ENCODE results near the gene PLEKHH1.
A peak's percentile ranks its signal among the peaks of the same experiment; 100 is the strongest.

The PLEKHH1 gene

DNA sequence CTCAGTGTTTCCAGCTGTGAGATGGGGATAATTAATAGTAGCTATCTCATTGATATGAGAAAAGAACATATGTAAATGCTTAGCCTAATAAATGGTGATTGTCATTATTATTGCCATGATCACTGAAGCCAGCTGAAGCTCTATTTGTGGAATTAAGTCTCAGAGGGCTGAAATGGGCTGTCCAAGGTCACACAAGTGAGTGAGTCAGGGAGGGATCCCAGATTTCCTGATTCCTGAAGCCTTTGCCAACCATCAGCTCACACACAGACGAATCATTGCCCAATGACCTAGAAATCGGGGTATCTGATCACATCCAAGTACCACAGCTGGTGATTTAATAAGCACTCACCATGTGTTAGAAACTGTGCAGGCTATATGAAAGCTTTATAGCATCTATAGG lies 23.0 kb upstream of the PLEKHH1 start:
- TF ChIP-seq, protein P1, sequence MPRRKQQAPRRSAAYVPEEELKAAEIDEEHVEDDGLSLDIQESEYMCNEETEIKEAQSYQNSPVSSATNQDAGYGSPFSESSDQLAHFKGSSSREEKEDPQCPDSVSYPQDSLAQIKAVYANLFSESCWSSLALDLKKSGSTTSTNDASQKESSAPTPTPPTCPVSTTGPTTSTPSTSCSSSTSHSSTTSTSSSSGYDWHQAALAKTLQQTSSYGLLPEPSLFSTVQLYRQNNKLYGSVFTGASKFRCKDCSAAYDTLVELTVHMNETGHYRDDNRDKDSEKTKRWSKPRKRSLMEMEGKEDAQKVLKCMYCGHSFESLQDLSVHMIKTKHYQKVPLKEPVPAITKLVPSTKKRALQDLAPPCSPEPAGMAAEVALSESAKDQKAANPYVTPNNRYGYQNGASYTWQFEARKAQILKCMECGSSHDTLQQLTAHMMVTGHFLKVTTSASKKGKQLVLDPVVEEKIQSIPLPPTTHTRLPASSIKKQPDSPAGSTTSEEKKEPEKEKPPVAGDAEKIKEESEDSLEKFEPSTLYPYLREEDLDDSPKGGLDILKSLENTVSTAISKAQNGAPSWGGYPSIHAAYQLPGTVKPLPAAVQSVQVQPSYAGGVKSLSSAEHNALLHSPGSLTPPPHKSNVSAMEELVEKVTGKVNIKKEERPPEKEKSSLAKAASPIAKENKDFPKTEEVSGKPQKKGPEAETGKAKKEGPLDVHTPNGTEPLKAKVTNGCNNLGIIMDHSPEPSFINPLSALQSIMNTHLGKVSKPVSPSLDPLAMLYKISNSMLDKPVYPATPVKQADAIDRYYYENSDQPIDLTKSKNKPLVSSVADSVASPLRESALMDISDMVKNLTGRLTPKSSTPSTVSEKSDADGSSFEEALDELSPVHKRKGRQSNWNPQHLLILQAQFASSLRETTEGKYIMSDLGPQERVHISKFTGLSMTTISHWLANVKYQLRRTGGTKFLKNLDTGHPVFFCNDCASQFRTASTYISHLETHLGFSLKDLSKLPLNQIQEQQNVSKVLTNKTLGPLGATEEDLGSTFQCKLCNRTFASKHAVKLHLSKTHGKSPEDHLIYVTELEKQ (tag by site-specific recombination; IDR thresholded peaks at IDR 0.05; ENCODE audit: borderline replicate concordance), result no peak
- no peak for TF ChIP-seq ZNF302 (tag by site-specific recombination; IDR thresholded peaks at IDR 0.05; ENCODE audit: low read depth)
- TF ChIP-seq ZNF791 (tag by site-specific recombination; IDR thresholded peaks at IDR 0.05), result no peak
- TF ChIP-seq ZNF239 (tag by site-specific recombination; IDR thresholded peaks at IDR 0.05), result no peak
- TF ChIP-seq, protein P2, sequence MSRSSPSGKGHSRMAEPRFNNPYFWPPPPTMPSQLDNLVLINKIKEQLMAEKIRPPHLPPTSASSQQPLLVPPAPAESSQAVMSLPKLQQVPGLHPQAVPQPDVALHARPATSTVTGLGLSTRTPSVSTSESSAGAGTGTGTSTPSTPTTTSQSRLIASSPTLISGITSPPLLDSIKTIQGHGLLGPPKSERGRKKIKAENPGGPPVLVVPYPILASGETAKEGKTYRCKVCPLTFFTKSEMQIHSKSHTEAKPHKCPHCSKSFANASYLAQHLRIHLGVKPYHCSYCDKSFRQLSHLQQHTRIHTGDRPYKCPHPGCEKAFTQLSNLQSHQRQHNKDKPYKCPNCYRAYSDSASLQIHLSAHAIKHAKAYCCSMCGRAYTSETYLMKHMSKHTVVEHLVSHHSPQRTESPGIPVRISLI (tag by site-specific recombination; IDR thresholded peaks at IDR 0.05), result no peak
- TF ChIP-seq KLF8 (tag by site-specific recombination; IDR thresholded peaks at IDR 0.05), result no peak
- no peak for TF ChIP-seq WT1 (tag by site-specific recombination; IDR thresholded peaks at IDR 0.05)
- TF ChIP-seq ZNF23 (tag by site-specific recombination; IDR thresholded peaks at IDR 0.05; ENCODE audit: borderline replicate concordance), result no peak
- TF ChIP-seq YY2 (tag by site-specific recombination; IDR thresholded peaks at IDR 0.05), result no peak
- Histone ChIP-seq H3K36me3 (ENCODE audit: control insufficient read depth in 2 of 2, insufficient read depth in 1 of 2, low read length in 2 of 2) (no peaks in the 10 kb centered on the region), H3K4me1 (ENCODE audit: control insufficient read depth, insufficient read depth, low read length) (no peaks in the 10 kb centered on the region), H3K9me3 (ENCODE audit: control insufficient read depth, insufficient read depth, low read depth, low read length) (no peaks in the 10 kb centered on the region), H3K4me3 (ENCODE audit: low read depth, low read length) (no peak overlapping the region), H3K27ac (ENCODE audit: extremely low read depth, low read depth, low read length) (no peak overlapping the region)
- ChIA-PET POLR2A (no interaction called here), CTCF (interaction anchor here (1.0 to 2.0 kb wide), 4 partner anchors 9 to 61 kb away, joined by 3 to 6 read pairs (median 4); no protein-coding TSS in a partner anchor)

DNA sequence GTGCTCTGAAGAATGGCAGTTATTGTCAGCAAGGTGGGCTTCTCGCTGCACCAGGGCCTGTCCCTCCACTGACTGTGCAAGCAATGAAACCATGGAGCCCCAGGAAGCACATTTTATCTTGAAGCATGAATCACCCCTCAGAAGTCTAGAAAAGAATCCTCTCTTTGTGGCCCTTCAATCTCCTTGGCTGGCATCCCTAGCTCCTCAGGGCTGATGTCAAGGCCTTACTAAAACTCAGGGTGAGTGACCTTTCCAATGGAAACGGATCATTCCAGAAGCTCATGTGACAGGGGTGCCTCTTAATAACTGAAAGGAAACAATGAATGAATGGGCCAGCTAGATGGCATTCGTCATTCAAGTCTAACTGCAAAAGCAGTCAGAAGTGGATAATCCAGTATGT lies 22.3 kb upstream of the PLEKHH1 start:
- POLR2A ChIA-PET, result no interaction called here
- no peak overlapping the region for H3K27ac ChIP-seq (ENCODE audit: extremely low read depth, low read depth, low read length)
- CTCF ChIA-PET, result interaction anchor here (1.0 to 4.1 kb wide), 3 partner anchors 8 to 25 kb away, joined by 4 to 32 read pairs (median 4); no protein-coding TSS in a partner anchor

DNA sequence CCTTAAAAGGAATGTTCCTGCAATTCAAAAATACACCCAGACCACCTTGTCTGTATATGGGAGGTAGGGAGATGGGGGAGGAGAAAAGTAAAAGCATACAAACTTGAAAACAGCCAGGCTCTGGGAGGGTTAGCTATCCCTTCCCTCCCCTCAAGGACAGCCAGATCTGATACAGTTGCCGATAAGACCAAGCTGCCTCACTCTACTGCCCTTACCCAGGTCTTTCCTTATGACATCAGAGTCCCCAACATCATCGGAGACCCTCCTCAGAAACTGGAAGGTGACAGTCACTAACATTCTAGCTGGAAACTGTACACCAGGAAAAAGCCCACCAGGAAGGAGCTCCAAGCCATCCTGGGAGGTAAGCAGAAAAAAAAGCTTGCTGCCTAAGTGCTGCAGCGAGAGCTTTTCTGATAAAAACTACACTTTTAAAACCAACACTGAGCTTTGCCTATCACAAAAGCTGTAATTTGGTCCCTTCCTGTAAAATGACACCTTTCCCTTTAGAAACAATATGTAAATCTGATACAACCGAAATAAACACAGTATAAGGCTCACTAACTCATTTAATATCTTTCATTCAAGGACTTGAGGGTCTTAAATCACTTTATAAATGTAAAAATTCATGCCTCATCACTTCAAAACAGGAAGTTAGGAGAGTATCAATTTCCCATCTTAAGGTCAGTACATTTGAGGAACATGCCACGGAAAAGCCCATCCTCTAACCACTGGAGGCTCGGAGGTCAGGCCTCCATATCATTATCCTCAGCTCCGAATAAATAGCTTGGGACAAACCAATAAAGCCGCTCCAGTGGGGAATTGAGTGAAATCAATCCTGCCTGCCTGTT lies 20.4 kb upstream of the PLEKHH1 start:
- Histone ChIP-seq H3K27ac (ENCODE audit: extremely low read depth, low read depth, low read length) (0 out of 2 replicates have a peak overlapping the region, but pooled peaks have one; percentile 6), H3K4me1 (ENCODE audit: control insufficient read depth, insufficient read depth, low read length) (no peaks in the 10 kb centered on the region), H3K4me3 (ENCODE audit: low read depth, low read length) (no peak overlapping the region), H3K36me3 (ENCODE audit: control insufficient read depth in 2 of 2, insufficient read depth in 1 of 2, low read length in 2 of 2) (no peaks in the 10 kb centered on the region), H3K9me3 (ENCODE audit: control insufficient read depth, insufficient read depth, low read depth, low read length) (no peaks in the 10 kb centered on the region)
- TF ChIP-seq, protein P3, sequence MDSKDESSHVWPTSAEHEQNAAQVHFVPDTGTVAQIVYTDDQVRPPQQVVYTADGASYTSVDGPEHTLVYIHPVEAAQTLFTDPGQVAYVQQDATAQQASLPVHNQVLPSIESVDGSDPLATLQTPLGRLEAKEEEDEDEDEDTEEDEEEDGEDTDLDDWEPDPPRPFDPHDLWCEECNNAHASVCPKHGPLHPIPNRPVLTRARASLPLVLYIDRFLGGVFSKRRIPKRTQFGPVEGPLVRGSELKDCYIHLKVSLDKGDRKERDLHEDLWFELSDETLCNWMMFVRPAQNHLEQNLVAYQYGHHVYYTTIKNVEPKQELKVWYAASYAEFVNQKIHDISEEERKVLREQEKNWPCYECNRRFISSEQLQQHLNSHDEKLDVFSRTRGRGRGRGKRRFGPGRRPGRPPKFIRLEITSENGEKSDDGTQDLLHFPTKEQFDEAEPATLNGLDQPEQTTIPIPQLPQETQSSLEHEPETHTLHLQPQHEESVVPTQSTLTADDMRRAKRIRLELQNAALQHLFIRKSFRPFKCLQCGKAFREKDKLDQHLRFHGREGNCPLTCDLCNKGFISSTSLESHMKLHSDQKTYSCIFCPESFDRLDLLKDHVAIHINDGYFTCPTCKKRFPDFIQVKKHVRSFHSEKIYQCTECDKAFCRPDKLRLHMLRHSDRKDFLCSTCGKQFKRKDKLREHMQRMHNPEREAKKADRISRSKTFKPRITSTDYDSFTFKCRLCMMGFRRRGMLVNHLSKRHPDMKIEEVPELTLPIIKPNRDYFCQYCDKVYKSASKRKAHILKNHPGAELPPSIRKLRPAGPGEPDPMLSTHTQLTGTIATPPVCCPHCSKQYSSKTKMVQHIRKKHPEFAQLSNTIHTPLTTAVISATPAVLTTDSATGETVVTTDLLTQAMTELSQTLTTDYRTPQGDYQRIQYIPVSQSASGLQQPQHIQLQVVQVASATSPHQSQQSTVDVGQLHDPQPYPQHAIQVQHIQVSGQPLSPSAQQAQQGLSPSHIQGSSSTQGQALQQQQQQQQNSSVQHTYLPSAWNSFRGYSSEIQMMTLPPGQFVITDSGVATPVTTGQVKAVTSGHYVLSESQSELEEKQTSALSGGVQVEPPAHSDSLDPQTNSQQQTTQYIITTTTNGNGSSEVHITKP (tag by site-specific recombination; IDR thresholded peaks at IDR 0.05), result peak; percentile 78
- TF ChIP-seq ZNF416 (tag by site-specific recombination; IDR thresholded peaks at IDR 0.05) (no peak), ZNF350 (tag by site-specific recombination; IDR thresholded peaks at IDR 0.05) (peak; percentile 61; the same call in 1 of the 2 replicates), ZNF146 (tag by site-specific recombination; IDR thresholded peaks at IDR 0.05) (no peak)
- TF ChIP-seq, protein P4, sequence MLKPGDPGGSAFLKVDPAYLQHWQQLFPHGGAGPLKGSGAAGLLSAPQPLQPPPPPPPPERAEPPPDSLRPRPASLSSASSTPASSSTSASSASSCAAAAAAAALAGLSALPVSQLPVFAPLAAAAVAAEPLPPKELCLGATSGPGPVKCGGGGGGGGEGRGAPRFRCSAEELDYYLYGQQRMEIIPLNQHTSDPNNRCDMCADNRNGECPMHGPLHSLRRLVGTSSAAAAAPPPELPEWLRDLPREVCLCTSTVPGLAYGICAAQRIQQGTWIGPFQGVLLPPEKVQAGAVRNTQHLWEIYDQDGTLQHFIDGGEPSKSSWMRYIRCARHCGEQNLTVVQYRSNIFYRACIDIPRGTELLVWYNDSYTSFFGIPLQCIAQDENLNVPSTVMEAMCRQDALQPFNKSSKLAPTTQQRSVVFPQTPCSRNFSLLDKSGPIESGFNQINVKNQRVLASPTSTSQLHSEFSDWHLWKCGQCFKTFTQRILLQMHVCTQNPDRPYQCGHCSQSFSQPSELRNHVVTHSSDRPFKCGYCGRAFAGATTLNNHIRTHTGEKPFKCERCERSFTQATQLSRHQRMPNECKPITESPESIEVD (tag by site-specific recombination; IDR thresholded peaks at IDR 0.05), result peak; percentile 81
- POLR2A ChIA-PET, result interaction anchor here (0.8 to 1.2 kb wide), 2 partner anchors 20 to 183 kb away, joined by 3 read pairs; partner anchors contain the start of genes PLEKHH1 and RDH11
- CTCF ChIA-PET, result interaction anchor here (0.8 to 4.1 kb wide), 4 partner anchors 15 to 191 kb away, joined by 3 to 32 read pairs (median 3); no protein-coding TSS in a partner anchor

More for the DNA sequence above, 22.3 kb upstream of the PLEKHH1 start:
- H3K36me3 ChIP-seq (ENCODE audit: control insufficient read depth in 2 of 2, insufficient read depth in 1 of 2, low read length in 2 of 2), result no peaks in the 10 kb centered on the region
- no peak overlapping the region for H3K4me3 ChIP-seq (ENCODE audit: low read depth, low read length)
- no peak for TF ChIP-seq SALL2 (tag by site-specific recombination; IDR thresholded peaks at IDR 0.05; ENCODE audit: borderline replicate concordance)
- H3K4me1 ChIP-seq (ENCODE audit: control insufficient read depth, insufficient read depth, low read length), result no peaks in the 10 kb centered on the region
- no peaks in the 10 kb centered on the region for H3K9me3 ChIP-seq (ENCODE audit: control insufficient read depth, insufficient read depth, low read depth, low read length)
